Measurements from ENCODE around the gene COX10. TPM values are rescaled to one million over a fixed set of nuclear protein-coding genes. Genes with fewer than 3 reads are reported as not detected.

Gene COX10
- total RNA-seq, 2 experiments from 2014 or later, result 21.1 to 24.9 TPM

- H4K20me1 ChIP-seq (ENCODE audit: insufficient read depth, low read length), result peaks cover 29% of the 10 kb centered on the region
- BruUV-seq (replicated peaks), result no TSS peak
- no peaks in the 10 kb centered on the region for H3K9me2 ChIP-seq (ENCODE audit: insufficient read depth, low read length)
- POLR2A ChIA-PET, result interaction anchor here (0.6 to 1.0 kb wide), 2 partner anchors 16 to 1797 kb away, joined by 3 to 4 read pairs; no protein-coding TSS in a partner anchor
- TF ChIP-seq CTCF (conservative IDR thresholded peaks at IDR 0.05; ENCODE audit: low read length) (no peak), EZH2phosphoT487 (IDR thresholded peaks at IDR 0.05; ENCODE audit: borderline replicate concordance, low read depth, low read length) (no peak)
- peaks cover 32% of the 10 kb centered on the region for H3K36me3 ChIP-seq (ENCODE audit: insufficient read depth, low read length)
- H3K4me2 ChIP-seq (ENCODE audit: low read length), result no peak overlapping the region
- no peak overlapping the region for H3K27ac ChIP-seq (ENCODE audit: low read depth, low read length, poor library complexity, severe bottlenecking)
- no peak overlapping the region for H3K4me3 ChIP-seq (ENCODE audit: low read depth, low read length, poor library complexity, severe bottlenecking)
- DNase-seq (ENCODE audit: low spot score), result no peak
- peaks cover 19% of the 10 kb centered on the region for H3K4me1 ChIP-seq (ENCODE audit: insufficient read depth, low read length, poor library complexity, severe bottlenecking)
- H3K9me3 ChIP-seq (ENCODE audit: low read length), result no peaks in the 10 kb centered on the region
- H3K79me2 ChIP-seq (ENCODE audit: insufficient read depth, low read depth, low read length), result no peaks in the 10 kb centered on the region
- no peak overlapping the region for H2AFZ ChIP-seq (ENCODE audit: low read length)
- CTCF ChIA-PET (ENCODE audit: unreplicated experiment), result no interaction called here
- intact Hi-C loops (cut with micrococcal nuclease; ENCODE audit: unreplicated experiment), result loop anchor here (5.0 kb wide), 1 partner anchor 127 kb away; no protein-coding TSS in a partner anchor
Observed at GRCh38 chr17:14199601-14200000, 130.3 kb downstream of the COX10 start.

- H3K4me1 ChIP-seq (ENCODE audit: insufficient read depth, low read length, poor library complexity, severe bottlenecking), result peaks cover 19% of the 10 kb centered on the region
- intact Hi-C loops (cut with micrococcal nuclease; ENCODE audit: unreplicated experiment), result no loop called here
- no peaks in the 10 kb centered on the region for H3K9me2 ChIP-seq (ENCODE audit: insufficient read depth, low read length)
- no peak overlapping the region for H2AFZ ChIP-seq (ENCODE audit: low read length)
- H3K27ac ChIP-seq (ENCODE audit: low read depth, low read length, poor library complexity, severe bottlenecking), result no peak overlapping the region
- no peak overlapping the region for H3K4me3 ChIP-seq (ENCODE audit: low read depth, low read length, poor library complexity, severe bottlenecking)
- BruUV-seq (replicated peaks), result no TSS peak
- H3K36me3 ChIP-seq (ENCODE audit: insufficient read depth, low read length), result peaks cover 28% of the 10 kb centered on the region
- ChIA-PET CTCF (ENCODE audit: unreplicated experiment) (no interaction called here), POLR2A (interaction anchor here (1.0 kb wide), 1 partner anchor 16 kb away, joined by 4 read pairs; no protein-coding TSS in a partner anchor)
- TF ChIP-seq CTCF (conservative IDR thresholded peaks at IDR 0.05; ENCODE audit: low read length), result no peak
- TF ChIP-seq EZH2phosphoT487 (IDR thresholded peaks at IDR 0.05; ENCODE audit: borderline replicate concordance, low read depth, low read length), result no peak
- no peak overlapping the region for H3K4me2 ChIP-seq (ENCODE audit: low read length)
- H3K9me3 ChIP-seq (ENCODE audit: low read length), result no peaks in the 10 kb centered on the region
- peaks cover 28% of the 10 kb centered on the region for H4K20me1 ChIP-seq (ENCODE audit: insufficient read depth, low read length)
- H3K79me2 ChIP-seq (ENCODE audit: insufficient read depth, low read depth, low read length), result no peaks in the 10 kb centered on the region
- DNase-seq (ENCODE audit: low spot score), result no peak
Observed at GRCh38 chr17:14200354-14200753, 131.1 kb downstream of the COX10 start.

GRCh38 chr17:14201021-14201987, 132.0 kb downstream of the COX10 start:
- H3K27ac ChIP-seq (ENCODE audit: low read depth, low read length, poor library complexity, severe bottlenecking), result no peak overlapping the region
- no peaks in the 10 kb centered on the region for H3K79me2 ChIP-seq (ENCODE audit: insufficient read depth, low read depth, low read length)
- H3K9me2 ChIP-seq (ENCODE audit: insufficient read depth, low read length), result no peaks in the 10 kb centered on the region
- H3K4me1 ChIP-seq (ENCODE audit: insufficient read depth, low read length, poor library complexity, severe bottlenecking), result peaks cover 11% of the 10 kb centered on the region
- H2AFZ ChIP-seq (ENCODE audit: low read length), result no peak overlapping the region
- intact Hi-C loops (cut with micrococcal nuclease; ENCODE audit: unreplicated experiment), result no loop called here
- TF ChIP-seq CTCF (conservative IDR thresholded peaks at IDR 0.05; ENCODE audit: low read length), result no peak
- TF ChIP-seq EZH2phosphoT487 (IDR thresholded peaks at IDR 0.05; ENCODE audit: borderline replicate concordance, low read depth, low read length), result no peak
- H3K9me3 ChIP-seq (ENCODE audit: low read length), result no peaks in the 10 kb centered on the region
- peaks cover 19% of the 10 kb centered on the region for H4K20me1 ChIP-seq (ENCODE audit: insufficient read depth, low read length)
- peaks cover 23% of the 10 kb centered on the region for H3K36me3 ChIP-seq (ENCODE audit: insufficient read depth, low read length)
- H3K4me2 ChIP-seq (ENCODE audit: low read length), result no peak overlapping the region
- DNase-seq (ENCODE audit: low spot score), result no peak
- POLR2A ChIA-PET, result no interaction called here
- CTCF ChIA-PET (ENCODE audit: unreplicated experiment), result no interaction called here
- BruUV-seq (replicated peaks), result no TSS peak
- H3K4me3 ChIP-seq (ENCODE audit: low read depth, low read length, poor library complexity, severe bottlenecking), result no peak overlapping the region

All from OCI-LY7 (cell line).